ENCODE data around the gene HCRT.
A peak's percentile ranks its signal among the peaks of the same experiment; 100 is the strongest.
"Not testable (repeated sequence)": the region's sequence is repeated elsewhere in the genome, so short reads cannot be mapped to it uniquely, and the experiment has no call there.

The HCRT gene

GRCh38 chr17:42197564-42198156 lies 12.4 kb upstream of the HCRT start:
- no peak for DNase-seq (ENCODE audit: low read depth in 2 of 2)

- DNase-seq (ENCODE audit: low read depth in 2 of 2) = peak; percentile 64 to 72
Measured at GRCh38 chr17:42193969-42194899, 9.0 kb upstream of the HCRT start, which contains the start of gene GHDC. GHDC (minus strand) TSS chr17:42194494; CDS start chr17:42193581, 913 bp downstream.

GRCh38 chr17:42193216-42193968 lies 8.1 kb upstream of the HCRT start:
- DNase-seq (ENCODE audit: low read depth in 2 of 2) = no peak

- no peak for DNase-seq (ENCODE audit: low read depth in 2 of 2)
Measured at GRCh38 chr17:42192189-42193126, 7.2 kb upstream of the HCRT start.

GRCh38 chr17:42191275-42191608 lies 6.0 kb upstream of the HCRT start:
- DNase-seq (ENCODE audit: low read depth in 2 of 2) = no peak

GRCh38 chr17:42190491-42191274 lies 5.4 kb upstream of the HCRT start:
- DNase-seq (ENCODE audit: low read depth in 2 of 2) = no peak

GRCh38 chr17:42189651-42189965 lies 4.4 kb upstream of the HCRT start:
- no peak for DNase-seq (ENCODE audit: low read depth in 2 of 2)

- no peak for DNase-seq (ENCODE audit: low read depth in 2 of 2)
Measured at GRCh38 chr17:42188749-42189650, 3.7 kb upstream of the HCRT start.

- DNase-seq (ENCODE audit: low read depth in 2 of 2) = no peak
Measured at GRCh38 chr17:42187833-42188232, 2.6 kb upstream of the HCRT start.

- DNase-seq (ENCODE audit: low read depth in 2 of 2) = not testable (repeated sequence)
Measured at GRCh38 chr17:42186191-42186590, 939 bp upstream of the HCRT start.

GRCh38 chr17:42185621-42185930 lies 324 bp upstream of the HCRT start:
- DNase-seq (ENCODE audit: low read depth in 2 of 2) = no peak

- DNase-seq (ENCODE audit: low read depth in 2 of 2) = peak; percentile 35 to 37
Measured at GRCh38 chr17:42183741-42184711, 1.2 kb downstream of the HCRT start.

GRCh38 chr17:42182927-42183734 lies 2.1 kb downstream of the HCRT start:
- DNase-seq (ENCODE audit: low read depth in 2 of 2) = no peak

- no peak for DNase-seq (ENCODE audit: low read depth in 2 of 2)
Measured at GRCh38 chr17:42181851-42182207, 3.4 kb downstream of the HCRT start.

GRCh38 chr17:42180922-42181850 lies 4.1 kb downstream of the HCRT start, which contains the start of gene KCNH4:
KCNH4 (minus strand) TSS chr17:42181142; CDS start chr17:42180945, 197 bp downstream.
- peak; percentile 76 to 83 for DNase-seq (ENCODE audit: low read depth in 2 of 2)

GRCh38 chr17:42180411-42180921 lies 4.8 kb downstream of the HCRT start:
- DNase-seq (ENCODE audit: low read depth in 2 of 2) = no peak

Data from activated CD8-positive, alpha-beta memory T cell treated with anti-CD3 and anti-CD28 coated beads for 4 hours (primary cell).